ENCODE results near the gene ASB18.

ASB18 gene

DNA sequence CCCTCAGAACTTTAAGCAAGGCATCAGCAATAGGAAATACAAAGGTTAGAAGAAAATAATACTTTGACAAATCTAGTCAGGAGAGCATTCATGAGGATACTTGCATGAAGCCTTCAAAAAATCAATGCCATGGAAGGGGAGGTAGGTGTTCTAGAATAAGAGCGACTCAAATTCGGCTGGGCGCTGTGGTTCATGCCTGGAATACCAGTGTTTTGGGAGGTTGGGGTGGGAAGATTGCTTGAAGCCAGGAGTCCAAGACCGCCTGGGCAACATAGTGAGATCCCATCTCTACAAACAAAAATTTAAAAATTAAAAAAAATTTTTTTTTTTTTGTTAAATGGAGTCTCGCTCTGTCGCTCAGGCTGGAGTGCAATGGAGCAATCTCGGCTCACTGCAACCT, 117.8 kb downstream of the ASB18 start:
- Histone ChIP-seq H3K4me3 (ENCODE audit: low read length, poor library complexity, severe bottlenecking) (no peak overlapping the region), H3K4me1 (ENCODE audit: insufficient read depth, low read length, poor library complexity, severe bottlenecking) (no peaks in the 10 kb centered on the region), H3K9me2 (replicated peaks; ENCODE audit: low read depth, low read length) (no peaks in the 10 kb centered on the region), H3K36me3 (ENCODE audit: insufficient read depth, low read length) (no peaks in the 10 kb centered on the region), H2AFZ (ENCODE audit: low read length) (no peak overlapping the region), H3K9me3 (ENCODE audit: insufficient read depth, low read depth, low read length) (no peaks in the 10 kb centered on the region), H3K27me3 (ENCODE audit: insufficient read depth, low read length, poor library complexity, severe bottlenecking) (no peaks in the 10 kb centered on the region), H3F3A (ENCODE audit: low read depth) (no peaks in the 10 kb centered on the region), H3K79me2 (ENCODE audit: insufficient read depth, low read length) (no peaks in the 10 kb centered on the region), H3K9ac (ENCODE audit: low read depth, low read length, poor library complexity, severe bottlenecking) (no peak overlapping the region), H4K20me1 (ENCODE audit: insufficient read depth, low read length, poor library complexity, severe bottlenecking) (no peaks in the 10 kb centered on the region), H3K4me2 (ENCODE audit: low read depth, low read length, poor library complexity, severe bottlenecking) (no peak overlapping the region)
- TF ChIP-seq EZH2phosphoT487 (IDR thresholded peaks at IDR 0.05; ENCODE audit: borderline replicate concordance): no peak
- TF ChIP-seq, protein P1, sequence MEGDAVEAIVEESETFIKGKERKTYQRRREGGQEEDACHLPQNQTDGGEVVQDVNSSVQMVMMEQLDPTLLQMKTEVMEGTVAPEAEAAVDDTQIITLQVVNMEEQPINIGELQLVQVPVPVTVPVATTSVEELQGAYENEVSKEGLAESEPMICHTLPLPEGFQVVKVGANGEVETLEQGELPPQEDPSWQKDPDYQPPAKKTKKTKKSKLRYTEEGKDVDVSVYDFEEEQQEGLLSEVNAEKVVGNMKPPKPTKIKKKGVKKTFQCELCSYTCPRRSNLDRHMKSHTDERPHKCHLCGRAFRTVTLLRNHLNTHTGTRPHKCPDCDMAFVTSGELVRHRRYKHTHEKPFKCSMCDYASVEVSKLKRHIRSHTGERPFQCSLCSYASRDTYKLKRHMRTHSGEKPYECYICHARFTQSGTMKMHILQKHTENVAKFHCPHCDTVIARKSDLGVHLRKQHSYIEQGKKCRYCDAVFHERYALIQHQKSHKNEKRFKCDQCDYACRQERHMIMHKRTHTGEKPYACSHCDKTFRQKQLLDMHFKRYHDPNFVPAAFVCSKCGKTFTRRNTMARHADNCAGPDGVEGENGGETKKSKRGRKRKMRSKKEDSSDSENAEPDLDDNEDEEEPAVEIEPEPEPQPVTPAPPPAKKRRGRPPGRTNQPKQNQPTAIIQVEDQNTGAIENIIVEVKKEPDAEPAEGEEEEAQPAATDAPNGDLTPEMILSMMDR (conservative IDR thresholded peaks at IDR 0.05; ENCODE audit: low read length): no peak

DNA sequence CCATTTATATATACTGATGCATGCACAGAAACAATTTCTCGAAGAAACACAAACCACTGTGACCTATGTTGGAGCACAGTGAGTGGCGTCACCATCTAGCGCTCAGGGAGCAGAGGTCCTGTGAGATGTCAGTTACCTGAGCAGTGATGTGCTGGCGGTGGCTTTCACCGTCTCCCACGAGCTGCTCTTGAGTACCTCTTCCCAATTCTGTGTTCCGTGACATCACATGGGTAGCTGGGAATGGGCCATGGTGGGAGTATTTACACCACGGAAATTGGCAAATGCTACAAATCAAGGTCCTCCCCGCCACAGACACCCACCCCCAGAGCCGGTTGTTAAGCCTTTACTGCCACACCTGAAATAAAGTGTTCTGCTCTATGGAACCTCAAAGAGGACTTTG, 120.4 kb downstream of the ASB18 start:
- Histone ChIP-seq H3K9me3 (ENCODE audit: insufficient read depth, low read depth, low read length) (no peaks in the 10 kb centered on the region), H3K36me3 (ENCODE audit: insufficient read depth, low read length) (no peaks in the 10 kb centered on the region), H4K20me1 (ENCODE audit: insufficient read depth, low read length, poor library complexity, severe bottlenecking) (no peaks in the 10 kb centered on the region), H3K9ac (ENCODE audit: low read depth, low read length, poor library complexity, severe bottlenecking) (no peak overlapping the region), H3K4me1 (ENCODE audit: insufficient read depth, low read length, poor library complexity, severe bottlenecking) (no peaks in the 10 kb centered on the region), H3F3A (ENCODE audit: low read depth) (no peaks in the 10 kb centered on the region), H2AFZ (ENCODE audit: low read length) (no peak overlapping the region), H3K79me2 (ENCODE audit: insufficient read depth, low read length) (no peaks in the 10 kb centered on the region), H3K27me3 (ENCODE audit: insufficient read depth, low read length, poor library complexity, severe bottlenecking) (no peaks in the 10 kb centered on the region), H3K4me3 (ENCODE audit: low read length, poor library complexity, severe bottlenecking) (no peak overlapping the region), H3K4me2 (ENCODE audit: low read depth, low read length, poor library complexity, severe bottlenecking) (no peak overlapping the region), H3K9me2 (replicated peaks; ENCODE audit: low read depth, low read length) (no peaks in the 10 kb centered on the region)
- TF ChIP-seq, protein P1 (conservative IDR thresholded peaks at IDR 0.05; ENCODE audit: low read length): no peak
- TF ChIP-seq EZH2phosphoT487 (IDR thresholded peaks at IDR 0.05; ENCODE audit: borderline replicate concordance): no peak

Measured in Loucy (cell line).